Thoracic aorta (tissue), 2 donors: ENCODE data around the gene TRMT1. TPM values are rescaled to one million over a fixed set of nuclear protein-coding genes. Genes with fewer than 3 reads are reported as not detected.

Source experiments
- ATAC-seq: fragments of 150-250 bp; one replicate; pipeline ENCODE4 v1.8.0; 2017; ENCODE audit warnings: low read depth; ENCODE audit not compliant: insufficient number of reproducible peaks, low FRiP score
- DNase-seq: peaks from one replicate; pipeline ENCODE4 v3.0.0-alpha.2; 2020; ENCODE audit warnings: low spot score
- H3K27ac ChIP-seq, 2 donors: fragments of 200-600 bp; sonication (generic); 1 replicate in 1 of 2; 2 replicates in 1 of 2; pipeline ENCODE4 v1.5.1; 2016; ENCODE audit warnings: mild to moderate bottlenecking in 2 of 2, moderate library complexity in 2 of 2
- H3K27me3 ChIP-seq: fragments of 200-600 bp; sonication (generic); replicated peaks from 2 replicates; pipeline ENCODE4 v1.6.0; 2016; ENCODE audit warnings: mild to moderate bottlenecking; ENCODE audit not compliant: insufficient read depth
- H3K36me3 ChIP-seq: fragments of 200-600 bp; sonication (generic); one replicate; pipeline ENCODE4 v1.5.1; 2016
- H3K4me1 ChIP-seq, 2 donors: fragments of 200-600 bp; sonication (generic); 1 replicate in 1 of 2; 2 replicates in 1 of 2; pipeline versions ENCODE4 v1.5.1 to v1.6.0; 2016; ENCODE audit warnings: low read depth in 2 of 2, mild to moderate bottlenecking in 1 of 2; ENCODE audit not compliant: control insufficient read depth in 1 of 2
- H3K4me3 ChIP-seq: fragments of 200-600 bp; sonication (generic); 2 replicates; pipeline ENCODE4 v1.5.1; 2016; ENCODE audit warnings: mild to moderate bottlenecking
- H3K9me3 ChIP-seq: fragments of 200-600 bp; sonication (generic); 2 replicates; pipeline ENCODE4 v1.5.1; 2016
- total RNA-seq, 2 donors: library from RNA; depleted of rRNA; stranded (reverse); fragments of >200 nt; gene quantifications; one replicate each; pipeline versions ENCODE4 v1.1.0 to v1.2.3, GENCODE V29; 2016
- TF ChIP-seq, protein P1 (sequence below): fragments of 200-600 bp; sonication (generic); IDR thresholded peaks from one replicate; pipeline ENCODE4 v1.5.1; 2019; ENCODE audit warnings: antibody characterized with exemption

Gene TRMT1
- total RNA-seq, 2 donors from 2014 or later = 35.3 to 52.3 TPM

DNA sequence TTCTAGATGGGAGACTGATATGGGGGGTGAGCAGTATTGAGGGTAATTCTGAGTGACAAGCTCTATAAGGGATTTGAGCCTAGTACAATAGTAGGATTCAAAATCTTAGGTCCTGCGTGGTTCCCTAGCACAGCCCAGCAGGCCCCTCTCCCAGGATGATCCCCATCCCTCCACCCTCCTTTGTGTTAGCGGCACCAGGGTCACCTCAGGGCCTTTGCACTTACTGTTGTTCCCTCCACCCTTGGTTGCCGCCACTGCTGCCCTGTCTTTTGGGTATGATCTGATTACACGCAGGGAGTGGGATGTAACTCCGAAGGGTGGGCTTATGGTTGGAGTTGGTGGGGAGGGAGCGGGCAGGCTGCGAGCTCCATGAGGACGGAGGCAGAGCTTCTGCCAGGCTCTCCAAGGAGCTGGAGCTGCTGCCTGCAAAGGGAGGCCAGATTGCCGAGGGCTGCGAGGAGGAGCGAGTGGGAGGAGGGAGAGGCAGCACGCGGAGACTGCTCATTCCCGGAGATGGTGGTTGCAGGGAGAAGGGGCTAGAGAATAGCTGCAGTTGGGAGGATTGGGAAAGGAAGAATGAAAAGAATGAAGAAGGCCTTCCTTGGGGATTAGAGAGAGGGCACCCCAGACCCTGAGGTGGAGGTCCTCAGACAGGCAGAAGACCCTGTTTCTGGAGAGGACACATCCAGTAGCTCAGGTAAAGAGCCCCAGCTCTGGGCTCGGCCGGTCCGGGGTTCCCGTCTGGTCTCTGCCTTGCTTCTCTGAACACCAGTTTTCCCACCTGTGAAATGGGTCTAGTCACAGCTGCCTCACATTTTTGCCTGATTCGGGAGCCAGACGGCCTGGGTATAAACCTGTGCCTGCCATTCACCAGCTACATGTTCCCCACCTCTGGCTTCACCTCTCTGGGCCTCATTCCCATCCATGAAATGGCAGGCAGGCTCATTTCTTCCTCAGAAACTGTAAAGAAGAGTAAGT lies 6.7 kb upstream of the TRMT1 start:
- TF ChIP-seq, protein P1, sequence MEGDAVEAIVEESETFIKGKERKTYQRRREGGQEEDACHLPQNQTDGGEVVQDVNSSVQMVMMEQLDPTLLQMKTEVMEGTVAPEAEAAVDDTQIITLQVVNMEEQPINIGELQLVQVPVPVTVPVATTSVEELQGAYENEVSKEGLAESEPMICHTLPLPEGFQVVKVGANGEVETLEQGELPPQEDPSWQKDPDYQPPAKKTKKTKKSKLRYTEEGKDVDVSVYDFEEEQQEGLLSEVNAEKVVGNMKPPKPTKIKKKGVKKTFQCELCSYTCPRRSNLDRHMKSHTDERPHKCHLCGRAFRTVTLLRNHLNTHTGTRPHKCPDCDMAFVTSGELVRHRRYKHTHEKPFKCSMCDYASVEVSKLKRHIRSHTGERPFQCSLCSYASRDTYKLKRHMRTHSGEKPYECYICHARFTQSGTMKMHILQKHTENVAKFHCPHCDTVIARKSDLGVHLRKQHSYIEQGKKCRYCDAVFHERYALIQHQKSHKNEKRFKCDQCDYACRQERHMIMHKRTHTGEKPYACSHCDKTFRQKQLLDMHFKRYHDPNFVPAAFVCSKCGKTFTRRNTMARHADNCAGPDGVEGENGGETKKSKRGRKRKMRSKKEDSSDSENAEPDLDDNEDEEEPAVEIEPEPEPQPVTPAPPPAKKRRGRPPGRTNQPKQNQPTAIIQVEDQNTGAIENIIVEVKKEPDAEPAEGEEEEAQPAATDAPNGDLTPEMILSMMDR = no peak
- Histone ChIP-seq H3K36me3 (no peaks in the 10 kb centered on the region), H3K27me3 (no peaks in the 10 kb centered on the region), H3K4me3 (no peak overlapping the region), H3K9me3 (no peaks in the 10 kb centered on the region), H3K27ac (no peak overlapping the region), H3K4me1 (peaks cover 7 to 21% of the 10 kb centered on the region in 2 donors)
- ATAC-seq (no peak), DNase-seq (no peak)

DNA sequence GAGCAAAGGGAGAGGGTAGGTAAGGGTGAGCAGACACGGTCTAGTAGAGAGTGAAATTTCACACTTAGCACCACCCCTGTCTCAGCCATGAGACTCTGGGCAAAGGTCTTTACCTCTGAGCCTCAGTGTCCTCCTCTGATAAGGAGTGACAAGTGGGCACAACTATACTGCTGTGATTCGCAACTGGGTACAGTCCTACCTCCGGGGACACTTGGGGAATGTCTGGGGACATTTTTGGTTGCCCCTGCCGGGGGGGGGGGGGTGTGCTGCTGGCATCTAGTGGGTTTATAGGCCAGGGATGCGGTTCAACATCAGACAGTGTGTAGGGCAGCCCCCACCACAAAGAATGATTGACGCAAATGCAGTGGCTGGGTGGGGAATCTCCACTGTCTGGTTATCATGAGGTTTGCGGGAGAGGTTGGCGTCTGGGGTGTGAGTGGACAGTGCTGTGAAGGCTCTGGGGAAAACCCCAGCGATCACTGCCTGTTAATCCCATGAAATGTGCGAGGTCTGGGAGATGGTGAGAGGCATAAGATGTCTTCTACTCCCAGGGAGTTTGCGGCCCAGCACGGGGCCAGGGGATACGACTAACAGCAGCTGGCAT lies 5.8 kb upstream of the TRMT1 start:
- H3K9me3 ChIP-seq = no peaks in the 10 kb centered on the region
- DNase-seq (no peak), ATAC-seq (no peak)
- no peak overlapping the region for H3K4me3 ChIP-seq
- H3K27me3 ChIP-seq = no peaks in the 10 kb centered on the region
- TF ChIP-seq, protein P1 = no peak
- H3K36me3 ChIP-seq = no peaks in the 10 kb centered on the region
- H3K4me1 ChIP-seq = peaks cover 7 to 25% of the 10 kb centered on the region in 2 donors
- no peak overlapping the region for H3K27ac ChIP-seq

DNA sequence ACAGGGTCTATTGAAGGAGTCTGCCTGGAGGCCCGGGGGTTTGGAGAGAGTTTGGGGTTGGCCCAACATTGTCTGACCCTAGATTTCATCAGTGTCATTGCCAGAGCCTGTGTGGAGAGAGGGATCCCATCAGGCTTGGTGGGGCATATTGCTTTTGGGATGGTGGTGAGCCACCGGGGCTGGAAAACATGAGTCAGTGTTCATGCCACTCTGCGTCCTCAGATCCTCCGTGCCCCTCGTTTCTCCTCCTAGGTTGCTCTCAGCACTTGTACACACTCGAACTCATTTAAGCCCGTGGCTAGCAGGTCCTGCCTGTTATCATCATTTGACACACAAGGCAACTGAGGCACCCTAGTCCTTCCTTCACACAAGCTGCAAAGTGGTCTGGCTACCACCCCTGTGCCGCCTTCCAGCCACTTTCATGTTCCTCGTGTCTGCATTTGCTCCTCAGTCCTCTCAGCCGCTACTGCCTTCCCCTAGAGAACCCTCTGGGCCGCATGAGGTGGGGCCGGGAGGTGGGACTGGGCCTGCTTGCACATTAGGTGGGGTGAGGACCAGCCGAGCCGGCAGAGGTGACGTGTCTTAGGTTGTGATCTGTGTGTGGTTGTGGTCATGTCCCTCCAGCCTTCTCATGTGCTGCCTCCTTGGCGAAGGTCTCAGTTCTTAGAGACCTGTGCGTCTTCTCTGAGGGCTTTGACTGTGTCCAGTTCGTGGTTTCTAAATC lies 5.2 kb upstream of the TRMT1 start:
- H3K9me3 ChIP-seq = no peaks in the 10 kb centered on the region
- H3K36me3 ChIP-seq = no peaks in the 10 kb centered on the region
- no peaks in the 10 kb centered on the region for H3K27me3 ChIP-seq
- TF ChIP-seq, protein P1 = no peak
- H3K27ac ChIP-seq = no peak overlapping the region
- no peak overlapping the region for H3K4me3 ChIP-seq
- no peak for ATAC-seq
- DNase-seq = no peak
- H3K4me1 ChIP-seq = peaks cover 7 to 32% of the 10 kb centered on the region in 2 donors

DNA sequence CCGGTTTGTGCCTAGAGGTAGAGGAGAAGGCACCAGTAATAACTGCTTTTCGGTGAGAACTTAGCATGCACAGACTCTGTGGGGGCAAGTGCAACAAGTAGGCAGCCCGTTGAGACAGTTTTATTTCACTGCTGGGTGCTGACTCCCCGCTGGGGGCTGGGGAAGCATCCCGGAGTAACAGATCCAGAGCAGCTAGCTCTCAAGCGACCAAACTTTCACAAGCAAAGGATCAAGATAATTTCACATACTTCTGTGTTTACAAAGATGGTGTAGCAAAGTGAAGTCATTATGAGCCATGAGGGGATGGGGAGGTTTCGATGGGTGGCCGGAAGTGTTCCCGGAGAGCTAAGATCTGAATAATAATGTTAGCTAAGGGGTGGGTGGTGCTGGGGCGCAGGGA lies 4.3 kb upstream of the TRMT1 start:
- peaks cover 11 to 37% of the 10 kb centered on the region in 2 donors for H3K4me1 ChIP-seq
- no peak overlapping the region for H3K27ac ChIP-seq
- DNase-seq (no peak), ATAC-seq (no peak)
- H3K4me3 ChIP-seq = no peak overlapping the region
- TF ChIP-seq, protein P1 = no peak
- H3K36me3 ChIP-seq = no peaks in the 10 kb centered on the region
- no peaks in the 10 kb centered on the region for H3K27me3 ChIP-seq
- H3K9me3 ChIP-seq = no peaks in the 10 kb centered on the region

DNA sequence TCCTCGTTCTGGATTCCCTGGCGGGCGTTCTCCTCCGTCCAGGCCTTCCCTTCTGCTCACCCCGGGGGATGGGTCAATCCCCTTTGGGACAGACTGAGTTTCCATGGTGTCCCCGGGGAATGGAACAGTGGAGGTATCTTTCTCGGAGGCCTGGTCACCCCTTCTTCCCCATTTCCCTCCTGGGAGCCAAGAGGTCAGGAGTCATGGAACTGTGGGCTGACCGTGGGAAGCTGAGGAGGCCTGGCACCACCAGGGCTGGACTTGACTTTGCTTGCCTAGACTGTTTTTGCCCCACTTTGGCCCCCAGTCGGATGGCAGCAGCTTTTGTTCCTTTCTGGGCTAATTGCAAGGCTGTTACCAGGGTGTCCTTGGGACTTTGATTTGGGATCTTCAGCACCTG lies 3.5 kb upstream of the TRMT1 start:
- H3K27ac ChIP-seq = no peak overlapping the region
- H3K27me3 ChIP-seq = no peaks in the 10 kb centered on the region
- TF ChIP-seq, protein P1 = no peak
- ATAC-seq = no peak
- H3K36me3 ChIP-seq = no peaks in the 10 kb centered on the region
- DNase-seq = no peak
- no peaks in the 10 kb centered on the region for H3K9me3 ChIP-seq
- no peak overlapping the region for H3K4me3 ChIP-seq
- H3K4me1 ChIP-seq = peaks cover 16 to 44% of the 10 kb centered on the region in 2 donors
